Upper lobe of left lung (tissue), 4 donors: ENCODE data around the gene ADCY7.

ENCODE experiments used
- CTCF ChIP-seq, 6 experiments: fragments of 450-650 bp in 4 of 6; fragments of 200-600 bp in 2 of 6; sonication (generic) in 2 of 6; IDR thresholded peaks; one replicate each; pipeline ENCODE4 v1.5.1; 2016 to 2019; ENCODE audit warnings: antibody characterized with exemption in 6 of 6
- POLR2A ChIP-seq, 4 donors: fragments of 450-650 bp; IDR thresholded peaks; one replicate each; pipeline ENCODE4 v1.5.1; 2016 to 2017; ENCODE audit warnings: antibody characterized with exemption in 4 of 4, mild to moderate bottlenecking in 2 of 4

DNA sequence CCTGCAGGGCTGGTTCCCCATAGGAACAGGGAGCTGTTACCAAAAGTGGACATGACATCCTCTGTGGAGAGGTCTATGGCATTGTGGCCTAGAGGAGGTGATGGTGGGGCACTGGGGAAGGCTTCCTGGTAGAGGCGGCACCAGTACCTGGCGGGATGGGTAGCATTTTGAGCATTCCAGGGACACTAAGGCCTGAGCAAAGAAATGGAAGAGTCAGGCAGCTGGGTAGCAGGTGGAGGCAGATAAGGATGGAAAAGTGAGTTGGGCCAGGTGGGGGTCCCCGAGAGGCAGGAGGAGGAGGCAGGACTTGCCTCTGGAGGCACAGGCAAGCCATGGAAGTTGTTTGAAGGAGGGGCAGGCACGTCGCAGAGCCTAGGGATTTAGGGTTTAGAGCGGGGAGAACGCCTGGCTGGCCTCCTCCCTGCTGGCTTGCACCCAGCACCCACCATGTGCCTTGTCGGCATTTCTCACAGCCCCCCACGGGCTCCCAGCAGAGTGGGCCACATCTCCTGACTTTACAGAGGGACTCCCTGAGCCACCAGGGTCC lies 5.1 kb upstream of the ADCY7 start:
- no peak for TF ChIP-seq CTCF (IDR thresholded peaks at IDR 0.05)
- no peak for TF ChIP-seq POLR2A (IDR thresholded peaks at IDR 0.05)
